GM10847 (cell line): ENCODE results near the gene CEP76.

Experiments used
- POLR2A ChIP-seq: IDR thresholded peaks from 2 replicates; pipeline ENCODE4 v1.6.1; 2011; ENCODE audit not compliant: insufficient read length; ENCODE audit errors: extremely low read depth

CEP76 gene

DNA sequence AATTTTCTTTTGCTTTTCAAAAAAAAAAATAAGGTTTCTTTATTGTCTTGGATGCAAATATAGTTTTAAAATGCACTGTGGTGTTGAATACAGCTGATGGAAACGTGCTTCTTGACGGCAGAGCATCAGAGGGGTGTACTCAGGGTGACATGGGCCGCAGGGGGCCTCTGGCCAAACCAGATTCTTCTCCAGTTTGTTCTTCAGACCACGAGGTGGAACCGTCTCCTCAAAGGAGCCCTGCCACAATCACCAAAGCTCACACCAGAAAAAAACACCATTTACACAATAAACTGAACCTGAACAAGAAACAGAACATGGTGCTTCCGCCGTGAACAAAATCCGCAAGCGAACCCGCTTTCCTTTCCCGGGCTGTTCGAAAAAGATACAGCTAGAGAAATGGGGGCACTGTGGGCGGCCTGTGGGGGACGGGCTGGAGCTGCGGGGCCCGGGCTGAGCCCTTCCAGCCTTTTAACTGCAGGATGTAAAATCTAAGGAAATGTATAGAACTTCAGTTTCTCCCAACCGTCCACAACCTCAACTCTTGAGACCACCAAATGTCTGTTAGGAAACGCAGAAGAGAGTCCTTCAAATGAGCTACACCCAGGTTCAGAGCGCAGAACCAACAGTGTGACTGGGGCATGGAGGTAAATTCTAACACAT lies 34.9 kb upstream of the CEP76 start:
- TF ChIP-seq POLR2A = no peak

DNA sequence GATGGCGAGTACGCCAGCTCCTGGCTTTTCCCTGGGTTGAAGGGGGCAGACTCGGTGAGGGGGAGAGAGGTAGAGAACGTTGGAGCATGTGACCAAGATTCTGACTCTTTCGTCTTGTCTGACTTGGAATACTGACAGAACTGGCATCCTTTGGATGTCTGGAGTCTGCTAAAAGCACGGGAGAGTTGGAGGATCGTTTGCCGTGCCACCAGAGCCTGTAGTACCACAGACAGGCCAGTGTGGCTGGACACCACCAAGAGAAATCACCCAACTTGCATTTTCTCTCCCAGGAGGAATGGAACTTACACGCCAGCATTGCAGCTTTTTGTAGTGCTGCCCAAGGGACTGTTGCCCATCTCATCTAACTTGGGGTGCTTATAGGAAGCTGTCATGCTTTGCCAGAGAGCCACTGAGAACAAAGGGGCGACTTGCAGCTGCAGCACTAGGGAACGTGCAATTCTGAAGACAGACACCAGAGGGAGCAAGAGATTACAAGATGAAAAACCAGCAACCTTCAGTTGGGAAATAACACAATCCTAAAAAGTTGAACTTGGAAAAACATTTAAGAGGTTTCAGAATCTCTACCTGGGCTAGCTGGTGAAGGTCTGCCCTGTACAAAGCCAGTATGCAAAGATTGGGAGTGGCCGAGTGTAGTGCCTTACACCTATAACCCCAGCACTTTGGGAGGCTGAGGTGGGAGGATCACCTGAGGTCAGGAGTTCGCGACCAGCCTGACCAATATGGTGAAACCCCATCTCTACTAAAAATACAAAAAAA lies 24.4 kb upstream of the CEP76 start:
- no peak for TF ChIP-seq POLR2A

DNA sequence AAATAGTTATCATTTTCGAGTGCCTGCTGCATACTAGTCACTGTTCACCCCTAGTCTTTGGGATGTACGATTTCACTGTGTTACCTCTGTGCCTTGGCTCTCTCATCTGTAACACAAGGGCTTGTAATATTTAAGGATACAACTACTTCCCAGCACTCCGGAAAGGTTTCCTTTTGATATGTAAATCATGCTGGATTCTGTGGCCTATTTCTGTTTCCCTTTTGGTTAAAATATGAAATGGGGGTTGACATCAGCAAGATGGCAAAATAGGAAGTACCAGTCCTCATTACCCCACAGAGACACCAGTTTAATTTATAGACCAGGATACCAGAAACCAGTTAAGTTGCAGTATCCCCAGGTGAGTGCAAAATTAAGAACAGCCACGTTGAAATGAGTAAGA lies 23.8 kb upstream of the CEP76 start:
- no peak for TF ChIP-seq POLR2A

DNA sequence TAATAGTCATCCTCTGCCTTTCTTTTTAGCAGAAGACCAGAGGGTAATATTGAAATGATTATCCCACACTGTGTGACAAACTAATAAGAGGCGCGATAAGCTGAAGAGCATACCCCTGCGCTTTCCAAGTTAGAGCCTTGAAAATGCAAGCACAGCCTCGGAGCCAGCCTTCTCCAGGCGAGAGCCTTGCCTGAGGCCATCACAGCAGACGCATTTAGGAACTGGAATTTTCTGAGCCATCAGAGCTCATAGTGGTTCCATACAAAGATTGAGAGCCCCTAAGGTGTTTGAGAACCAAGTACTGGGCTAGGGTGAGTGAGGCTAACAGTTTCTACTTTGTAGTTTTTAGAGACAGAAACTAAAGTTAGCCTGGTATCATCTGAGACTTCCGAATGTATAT lies 20.2 kb upstream of the CEP76 start:
- TF ChIP-seq POLR2A = no peak

DNA sequence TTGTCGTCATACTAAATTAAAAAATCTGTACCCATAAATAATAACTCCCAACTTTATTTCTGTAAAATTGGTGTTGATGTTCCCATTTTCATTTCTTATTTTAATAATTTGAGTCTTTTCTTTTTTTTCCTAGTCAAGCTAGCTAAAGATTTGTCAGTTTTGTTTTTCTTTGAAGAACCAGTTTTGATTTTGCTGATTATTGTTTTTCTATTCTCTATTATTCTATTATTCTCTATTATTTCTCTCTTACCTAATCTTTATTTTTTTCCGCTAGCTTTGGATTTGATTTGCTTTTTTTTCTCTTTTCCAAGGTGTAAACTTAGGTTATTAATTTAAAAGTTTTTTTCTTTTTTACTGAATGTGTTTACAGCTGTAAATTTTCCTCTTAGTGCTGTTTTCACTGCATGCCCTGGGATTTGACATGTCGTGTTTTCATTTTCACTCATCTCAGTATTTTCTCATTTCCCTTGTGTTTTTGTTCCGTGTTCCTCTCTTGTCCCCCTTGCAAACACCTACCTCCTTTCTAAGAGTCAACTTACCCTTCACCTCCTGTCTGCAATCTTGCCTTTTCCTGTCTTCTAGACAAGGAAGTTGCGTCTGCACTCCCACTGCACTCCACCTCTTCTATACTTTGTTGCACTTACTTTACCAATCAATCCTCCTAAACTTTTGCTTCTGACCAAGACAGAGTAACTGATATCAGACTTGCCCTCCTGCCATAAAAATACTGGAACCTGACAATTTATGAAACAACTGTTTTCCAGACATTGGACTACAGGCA lies 19.2 kb upstream of the CEP76 start:
- TF ChIP-seq POLR2A = no peak

DNA sequence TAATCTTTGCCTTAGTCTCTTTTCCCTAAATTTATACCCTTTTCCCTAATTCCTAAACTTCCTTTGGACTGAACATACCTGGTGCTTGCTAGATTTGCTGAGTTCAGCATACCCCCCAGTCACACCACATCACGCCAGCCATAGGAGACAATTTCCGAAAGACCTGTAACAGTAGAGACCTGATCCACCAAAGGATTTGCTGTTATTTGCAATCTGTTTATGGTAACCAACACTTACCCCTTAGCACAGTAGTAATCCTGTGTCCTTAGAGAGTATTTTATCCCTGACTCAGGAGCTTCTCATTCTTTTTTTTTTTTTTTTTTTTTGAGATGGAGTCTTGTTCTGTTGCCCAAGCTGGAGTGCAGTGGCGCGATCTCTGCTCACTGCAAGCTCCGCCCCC lies 8.9 kb upstream of the CEP76 start:
- no peak for TF ChIP-seq POLR2A

DNA sequence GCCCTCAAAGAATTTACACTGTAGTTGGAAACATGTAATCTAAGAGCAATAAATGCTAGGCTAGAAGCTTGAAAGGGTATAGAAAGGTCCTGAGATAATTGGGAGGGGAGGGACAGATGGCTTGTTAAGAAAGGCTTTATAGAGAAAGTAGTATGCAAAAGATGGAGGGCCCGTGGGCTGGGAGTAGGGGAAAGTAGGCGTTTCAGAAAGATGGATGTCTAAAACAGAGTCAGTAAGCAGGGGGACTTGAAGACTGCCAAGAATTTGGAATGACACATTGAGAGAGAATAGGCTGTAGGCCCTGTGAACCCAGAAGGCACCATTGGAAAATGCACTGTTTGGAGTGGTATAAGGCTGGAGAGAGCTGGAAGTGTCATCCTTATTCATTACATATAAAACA lies 1.1 kb upstream of the CEP76 start:
- TF ChIP-seq POLR2A = no peak

DNA sequence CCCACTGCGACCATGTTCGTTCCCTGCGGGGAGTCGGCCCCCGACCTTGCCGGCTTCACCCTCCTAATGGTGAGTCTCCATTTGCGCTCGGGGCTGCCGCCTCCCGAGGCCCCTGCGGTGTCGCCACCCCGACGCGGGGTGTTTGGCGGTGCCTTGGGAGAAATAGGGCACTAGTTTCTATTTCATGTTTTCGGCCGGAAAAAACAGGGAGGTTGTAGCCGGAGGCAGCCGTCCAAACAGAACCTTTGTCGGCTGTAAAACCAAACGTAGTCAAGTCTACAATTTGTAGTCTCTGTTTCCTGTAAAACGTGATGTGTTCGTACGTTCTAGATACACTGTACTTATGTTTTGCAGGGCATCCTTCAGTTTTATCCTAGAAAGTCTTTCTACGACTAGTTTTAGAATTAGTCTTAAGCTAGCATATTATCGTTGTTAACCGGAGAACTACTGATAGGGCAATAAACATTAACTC lies 609 bp upstream of the CEP76 start:
- peak; percentile 42 for TF ChIP-seq POLR2A

DNA sequence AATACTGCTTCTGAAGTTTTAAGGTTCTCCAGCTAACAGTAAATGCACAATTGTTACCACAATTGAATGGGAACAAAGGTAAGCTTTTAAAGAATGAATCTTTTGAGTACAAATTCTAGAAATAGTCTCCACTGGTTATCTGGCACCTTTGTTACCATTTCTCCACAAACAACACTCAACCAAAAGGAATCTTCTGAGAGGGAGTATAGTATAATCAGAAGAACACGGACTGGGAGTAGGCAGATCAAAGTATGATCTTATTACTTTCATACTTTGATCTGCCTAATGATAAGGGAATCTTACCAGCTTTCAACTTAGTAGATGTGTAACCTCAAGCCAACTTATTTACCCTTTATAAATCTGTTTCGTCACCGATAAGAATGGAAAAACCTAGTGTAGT lies 1.4 kb downstream of the CEP76 start:
- TF ChIP-seq POLR2A = no peak

DNA sequence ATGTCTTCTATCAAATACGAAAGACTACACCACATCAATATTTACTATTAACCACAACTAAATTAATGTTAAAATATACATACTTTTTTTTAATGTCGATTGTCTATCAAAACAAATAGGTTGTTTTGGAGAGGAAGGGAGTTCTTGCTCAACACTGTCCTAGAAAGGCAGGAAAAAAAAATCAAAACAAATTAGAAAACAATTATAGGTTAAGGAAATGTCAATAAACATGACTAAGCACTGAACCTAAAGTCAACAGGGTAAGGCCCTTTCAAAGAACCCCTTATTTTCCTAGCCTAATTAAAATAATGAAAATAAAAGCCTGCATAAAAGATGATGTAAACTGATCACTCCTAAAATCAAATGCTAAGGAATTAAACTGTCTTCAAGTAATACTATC lies 2.8 kb downstream of the CEP76 start:
- no peak for TF ChIP-seq POLR2A

DNA sequence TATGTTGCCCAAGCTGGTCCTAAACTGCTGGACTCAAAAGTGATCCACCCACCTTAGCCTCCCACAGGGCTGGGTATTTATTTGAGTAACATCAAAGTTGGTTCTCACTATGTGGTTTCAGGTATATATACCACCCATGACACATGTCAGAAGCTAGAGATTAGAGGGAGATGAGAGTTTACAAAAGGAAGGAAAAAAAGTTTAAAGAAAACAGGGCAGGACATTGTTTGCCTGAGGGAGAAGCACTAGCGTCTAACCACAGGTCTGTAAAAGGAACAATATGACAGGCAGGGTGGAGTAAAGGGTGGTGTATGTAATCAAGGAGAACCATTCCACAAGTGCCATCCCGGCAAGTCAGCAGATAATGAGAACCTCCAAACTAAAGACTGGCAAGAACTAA lies 8.5 kb downstream of the CEP76 start:
- TF ChIP-seq POLR2A = no peak

DNA sequence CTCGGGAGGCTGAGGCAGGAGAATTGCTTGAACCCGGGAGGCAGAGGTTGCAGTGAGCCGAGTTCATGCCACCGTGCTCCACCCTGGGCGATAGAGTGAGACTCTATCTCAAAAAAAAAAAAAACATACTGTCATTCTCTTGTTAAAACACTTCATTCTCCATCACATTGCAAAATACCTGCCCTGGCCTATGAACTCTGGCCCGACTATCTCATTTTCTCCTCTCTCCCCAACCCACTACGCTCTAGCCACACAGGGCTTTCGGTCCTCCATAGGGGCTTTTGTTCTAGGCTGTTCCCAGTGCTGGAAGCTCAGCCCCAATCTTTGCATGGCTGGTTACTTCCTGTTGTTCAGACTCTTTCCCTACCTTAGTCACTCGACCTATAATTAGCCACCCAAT lies 10.3 kb downstream of the CEP76 start:
- no peak for TF ChIP-seq POLR2A

DNA sequence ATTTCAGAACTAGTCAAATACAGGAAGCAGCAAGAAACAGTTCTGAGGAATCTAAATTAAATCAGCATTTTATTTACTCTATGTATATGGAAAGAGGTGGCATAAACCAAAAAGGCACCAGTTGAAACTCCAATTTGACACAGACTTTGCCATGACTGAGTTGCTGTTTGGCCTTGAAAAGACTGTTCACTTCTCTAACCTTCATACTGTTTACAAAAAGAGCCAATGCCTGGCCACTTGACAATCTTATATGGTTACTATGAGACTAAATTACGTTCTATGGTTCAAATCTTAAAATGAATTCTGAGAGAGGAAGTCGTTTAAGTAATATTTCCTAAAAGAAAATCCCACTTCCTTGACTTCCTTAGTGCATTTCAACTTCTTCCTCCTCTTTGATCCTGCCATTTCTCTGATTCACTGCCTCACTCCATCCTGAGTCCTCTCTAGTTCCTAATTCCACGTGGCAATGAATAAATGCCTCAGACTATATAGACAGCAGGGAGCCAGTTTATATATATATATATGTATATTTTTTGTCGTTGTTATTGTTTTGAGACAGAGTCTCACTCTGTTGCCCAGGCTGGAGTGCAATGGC lies 13.2 kb downstream of the CEP76 start:
- no peak for TF ChIP-seq POLR2A

DNA sequence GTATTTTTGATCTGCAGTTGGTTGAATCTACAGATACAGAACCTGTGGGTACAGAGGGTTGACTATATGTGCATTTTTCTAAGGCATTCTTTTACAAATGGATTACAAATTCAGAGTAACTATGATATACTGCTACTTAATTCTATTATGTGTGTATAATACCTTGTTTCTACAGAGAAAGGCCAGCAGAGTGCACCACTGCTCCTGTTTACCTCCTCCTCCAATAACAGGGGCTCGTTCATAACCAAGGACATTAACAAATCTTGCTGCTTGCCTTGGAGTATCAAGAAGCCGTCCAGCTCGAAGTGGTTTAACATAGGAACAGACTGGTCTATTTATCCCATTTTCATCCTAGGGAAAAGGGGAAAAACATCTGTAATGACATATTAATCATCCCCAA lies 16.4 kb downstream of the CEP76 start:
- TF ChIP-seq POLR2A = no peak

DNA sequence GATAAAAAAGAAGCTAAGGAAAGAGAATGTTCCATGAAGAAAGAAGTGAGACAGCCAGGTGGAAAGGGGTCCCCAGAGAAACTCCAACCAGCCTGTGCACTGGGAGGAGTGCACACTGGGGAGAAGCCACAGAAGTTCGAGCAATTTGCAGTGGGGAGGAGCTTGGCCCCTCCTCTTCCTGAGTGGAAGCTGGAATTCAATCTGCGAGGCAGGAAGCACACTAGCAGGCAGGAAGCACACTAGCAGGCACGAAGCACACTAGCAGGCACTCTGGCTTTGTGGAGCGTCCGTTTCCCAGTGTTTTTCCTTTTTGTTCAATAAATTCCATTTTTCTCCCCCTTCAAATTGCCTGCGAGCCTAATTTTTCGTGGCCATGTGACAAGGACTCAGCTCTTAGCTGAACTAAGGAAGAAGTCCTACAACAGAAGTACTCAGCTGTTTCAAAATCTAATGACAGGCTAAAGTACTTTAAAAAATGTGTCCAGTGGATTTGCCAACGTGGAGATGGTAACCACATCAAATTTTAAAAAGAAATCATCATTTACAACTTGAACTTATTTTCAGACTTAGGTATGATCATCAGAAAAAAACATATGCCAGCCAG lies 23.2 kb downstream of the CEP76 start:
- no peak for TF ChIP-seq POLR2A
